Camera-type eye (tissue), 1 donor: ENCODE measurements around the gene BEND6. TPM values are rescaled to one million over a fixed set of nuclear protein-coding genes. Genes with fewer than 3 reads are reported as not detected.

Experiments used
- total RNA-seq: library from RNA; depleted of rRNA; stranded (reverse); fragments of >200 nt; gene quantifications from one replicate; pipeline ENCODE4 v1.2.3, GENCODE V29; 2014

Gene BEND6, protein sequence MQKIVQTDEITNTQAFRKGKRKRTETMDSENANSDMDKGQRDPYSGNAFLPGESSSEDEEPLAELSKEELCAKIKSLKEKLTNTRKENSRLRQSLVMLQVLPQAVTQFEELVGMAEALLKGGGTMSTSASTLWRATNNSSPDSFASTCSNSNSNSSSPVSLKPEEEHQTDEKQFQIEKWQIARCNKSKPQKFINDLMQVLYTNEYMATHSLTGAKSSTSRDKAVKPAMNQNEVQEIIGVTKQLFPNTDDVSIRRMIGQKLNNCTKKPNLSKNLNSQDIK
- 5.8 TPM for total RNA-seq

DNA sequence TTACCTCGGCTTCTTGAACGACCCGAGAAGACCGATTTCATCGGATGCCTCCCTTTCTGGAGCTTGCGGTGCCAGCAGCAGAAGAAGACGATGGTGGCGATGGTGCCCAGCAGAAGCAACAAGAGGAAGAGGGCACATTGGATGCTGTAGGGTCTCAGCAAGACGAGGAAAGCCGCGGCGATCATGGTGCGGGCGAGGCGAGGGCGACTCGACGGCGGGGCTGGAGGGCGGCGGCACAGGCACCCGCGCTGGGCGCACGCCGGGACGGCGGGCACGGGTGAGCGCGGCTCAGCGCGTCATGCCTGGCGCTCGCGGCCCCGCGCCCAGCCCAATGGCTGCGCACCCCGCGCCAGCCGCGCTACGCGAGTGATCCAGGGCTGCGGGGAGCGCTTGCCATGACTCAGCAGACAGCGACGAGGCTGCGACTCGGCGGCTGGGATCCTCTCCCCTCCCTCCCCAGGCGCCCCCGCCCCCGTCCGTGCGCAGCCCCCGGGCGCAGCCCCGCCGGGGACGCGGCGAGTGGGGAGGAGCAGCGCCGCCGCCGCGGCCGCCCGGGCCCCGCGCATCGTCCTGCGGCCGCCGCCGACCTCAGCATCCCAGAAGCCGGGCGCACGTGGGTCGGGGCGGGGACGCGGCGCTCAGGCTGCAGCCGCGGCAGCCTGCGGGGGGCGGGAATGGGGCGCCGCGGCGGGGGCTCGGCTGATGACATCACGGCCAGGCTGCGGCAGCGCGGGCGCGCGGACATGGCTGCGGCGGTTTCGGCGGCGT, at the start of gene BEND6:
TSS of gene BEND6 (plus strand) at position 705 of the 768 bp plus-strand sequence. CDS start 26,704 bp downstream, outside the sequence.

DNA sequence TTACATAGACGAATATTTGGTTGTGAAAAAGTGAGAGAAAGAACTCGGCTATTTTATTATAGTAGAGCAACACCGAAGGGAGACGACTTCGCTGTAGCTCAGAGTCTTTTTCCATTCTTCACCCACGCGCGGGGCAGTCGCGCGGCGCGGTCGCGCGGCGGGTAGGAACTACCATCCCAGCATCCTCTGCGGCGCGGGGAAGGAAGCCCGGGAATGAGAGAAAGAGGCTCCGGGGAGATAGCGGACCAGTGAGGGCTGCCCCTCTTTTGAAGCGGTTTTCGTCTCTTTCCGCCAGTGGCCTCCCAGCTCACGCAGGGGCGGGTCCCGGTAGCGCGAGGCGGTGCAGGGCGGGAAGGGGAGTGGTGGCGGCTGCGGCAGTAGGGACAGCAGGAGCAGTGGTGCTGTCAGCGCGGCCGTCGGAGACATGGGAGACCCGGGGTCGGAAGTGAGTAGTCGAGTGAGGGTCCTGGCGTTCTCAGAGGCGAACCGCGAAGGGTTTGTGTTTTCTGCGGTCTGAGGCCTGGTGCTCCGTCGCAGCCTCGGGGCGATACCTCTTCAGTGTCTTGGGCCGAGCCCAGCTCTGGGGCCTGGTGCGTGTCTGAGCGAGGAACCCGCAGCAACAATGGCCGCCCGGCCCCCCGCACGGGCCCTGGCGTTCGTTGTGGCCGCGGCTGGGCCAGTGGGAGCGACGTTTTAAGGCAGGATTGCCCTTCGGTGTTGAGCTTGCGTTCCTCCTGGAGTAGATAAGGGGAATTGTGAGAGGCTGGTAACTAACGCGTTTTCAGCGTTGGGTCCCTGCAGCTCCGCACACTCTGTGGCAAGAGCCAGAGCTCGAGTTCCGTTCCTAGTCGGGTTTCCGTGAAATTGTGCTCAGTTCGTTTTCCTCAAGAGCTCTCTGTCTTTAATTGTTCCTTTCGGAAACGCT, 91.7 kb downstream of the BEND6 start, which contains the start of gene KIAA1586:
TSS of gene KIAA1586 (plus strand) at position 362 of the 925 bp plus-strand sequence. CDS start at position 425, 63 bp downstream.

Other genes with a start within 250 kb of the BEND6 start
- 55.0 TPM for gene KIAA1586, start 91.6 kb downstream of the BEND6 start, total RNA-seq
- gene ZNF451, start 135.1 kb downstream of the BEND6 start, total RNA-seq: 153 TPM
- gene BAG2, start 217.2 kb downstream of the BEND6 start, total RNA-seq: 8.6 TPM